HepG2 (cell line): ENCODE results near the gene RNF6. TPM values are rescaled to one million over a fixed set of nuclear protein-coding genes. Genes with fewer than 3 reads are reported as not detected.

Experiments
- ATAC-seq: fragments of 200-7000 bp; cut with Tn5 transposase; 3 replicates; pipeline ENCODE4 v1.9.1; 2020; ENCODE audit warnings: mild to moderate bottlenecking, moderate library complexity
- BruUV-seq: library from RNA; stranded (reverse); fragments of 400-500 nt; replicated peaks from 2 replicates; lab custom pipeline; 2021; lab: Mats Ljungman, UMichigan
- CTCF ChIA-PET: fragments of 300-600 bp; formaldehyde crosslinking; extraction: SDS; loops from one replicate; lab custom pipeline; 2021; ENCODE audit warnings: low total read pairs, inconsistent platforms, low intra/inter-chr PET ratio; lab: Yijun Ruan, JAX
- POLR2A ChIA-PET: fragments of 350-600 bp; sonication (Branson Sonifier 250); formaldehyde crosslinking; loops from one replicate; lab custom pipeline; 2020; ENCODE audit warnings: antibody characterized with exemption, inconsistent platforms; lab: Yijun Ruan, JAX
- DNase-seq: peaks from one replicate; pipeline ENCODE4 v3.0.0-alpha.2; 2015; ENCODE audit warnings: low spot score
- FAIRE-seq: peaks from 3 replicates; lab custom pipeline; 2011; peaks lifted over from hg19 to GRCh38; lab: Jason Lieb, UNC
- H2AFZ ChIP-seq: one replicate; pipeline ENCODE4 v1.6.1; 2011; ENCODE audit warnings: low read length, inconsistent platforms
- H3K27ac ChIP-seq: fragments of 300-600 bp; 3 replicates; pipeline ENCODE4 v1.8.0; 2011; ENCODE audit warnings: mixed run types, mild to moderate bottlenecking, mixed read lengths, low read length, inconsistent platforms; ENCODE audit not compliant: insufficient read depth; ENCODE audit errors: extremely low read length
- H3K27me3 ChIP-seq, 2 experiments: fragments of 200-600 bp in 1 of 2; 2 replicates in 1 of 2; 3 replicates in 1 of 2; pipeline versions ENCODE4 v1.6.0 to v1.8.0; 2011; ENCODE audit warnings: low read length in 2 of 2, mild to moderate bottlenecking in 2 of 2, moderate library complexity in 2 of 2, inconsistent platforms in 1 of 2; ENCODE audit not compliant: insufficient read depth in 2 of 2, control insufficient read depth in 1 of 2
- H3K36me3 ChIP-seq, 2 experiments: fragments of 200-600 bp in 1 of 2; replicated peaks in 1 of 2; 2 replicates in 1 of 2; 3 replicates in 1 of 2; pipeline versions ENCODE4 v1.5.1 to v1.8.0; 2011; ENCODE audit warnings: low read length in 2 of 2, inconsistent platforms in 1 of 2; ENCODE audit not compliant: insufficient read depth in 2 of 2, control insufficient read depth in 1 of 2
- H3K4me1 ChIP-seq: 2 replicates; pipeline ENCODE4 v1.5.1; 2012; ENCODE audit warnings: low read length, inconsistent platforms; ENCODE audit not compliant: insufficient read depth
- H3K4me2 ChIP-seq: 2 replicates; pipeline ENCODE4 v1.6.0; 2011; ENCODE audit warnings: low read depth, low read length, inconsistent platforms
- H3K4me3 ChIP-seq, 3 experiments: fragments of 200-600 bp in 1 of 3; sonication (generic), shearing (Covaris generic) in 1 of 3; replicated peaks in 1 of 3; 2 replicates each; pipeline ENCODE4 v1.5.1; 2011 to 2016; ENCODE audit warnings: low read length in 3 of 3, inconsistent platforms in 2 of 3, low read depth in 2 of 3, mild to moderate bottlenecking in 2 of 3, control low read depth in 1 of 3, mixed read lengths in 1 of 3; ENCODE audit not compliant: insufficient read depth in 1 of 3
- H3K79me2 ChIP-seq: one replicate; pipeline ENCODE4 v1.6.1; 2011; ENCODE audit warnings: low read length, inconsistent platforms; ENCODE audit not compliant: insufficient read depth
- H3K9ac ChIP-seq: 2 replicates; pipeline ENCODE4 v1.6.0; 2011; ENCODE audit warnings: mild to moderate bottlenecking, low read depth, low read length, inconsistent platforms; ENCODE audit not compliant: insufficient read depth
- H3K9me3 ChIP-seq: 2 replicates; pipeline ENCODE4 v1.5.1; 2012; ENCODE audit warnings: mild to moderate bottlenecking, low read length
- H4K20me1 ChIP-seq: 2 replicates; pipeline ENCODE4 v1.6.0; 2011; ENCODE audit warnings: inconsistent platforms, mild to moderate bottlenecking, low read length, moderate library complexity; ENCODE audit not compliant: insufficient read depth
- EP300 ChIP-seq, 3 experiments: sonication (generic) in 1 of 3; formaldehyde crosslinking in 1 of 3; IDR thresholded peaks; 2 replicates each; pipeline versions ENCODE4 v1.5.1 to v1.6.1; 2011 to 2020; ENCODE audit warnings: low read depth in 2 of 3, low read length in 2 of 3, borderline replicate concordance in 1 of 3, improper control_type of control experiment in 1 of 3, mild to moderate bottlenecking in 1 of 3, missing genetic modification reagents in 1 of 3, moderate library complexity in 1 of 3
- GLI4 ChIP-seq: sonication (generic); formaldehyde crosslinking; IDR thresholded peaks from 2 replicates; pipeline ENCODE4 v1.5.1; 2020; ENCODE audit warnings: missing genetic modification reagents, mild to moderate bottlenecking, moderate library complexity, borderline replicate concordance
- HIVEP1 ChIP-seq: sonication (generic); formaldehyde crosslinking; IDR thresholded peaks from 2 replicates; pipeline ENCODE4 v1.4.0; 2020; ENCODE audit warnings: mild to moderate bottlenecking, missing genetic modification reagents
- JUNB ChIP-seq: sonication (generic); formaldehyde crosslinking; IDR thresholded peaks from 2 replicates; pipeline ENCODE4 v1.8.0; 2022; ENCODE audit warnings: missing genetic modification reagents, mild to moderate bottlenecking, borderline replicate concordance
- SMC3 ChIP-seq: IDR thresholded peaks from 2 replicates; pipeline ENCODE4 v1.6.1; 2011; ENCODE audit warnings: low read length, improper control_type of control experiment
- TOPORS ChIP-seq: sonication (generic); formaldehyde crosslinking; IDR thresholded peaks from 2 replicates; pipeline ENCODE4 v1.8.0; 2023; ENCODE audit warnings: mild to moderate bottlenecking, missing genetic modification reagents
- ZNF619 ChIP-seq: sonication (generic); formaldehyde crosslinking; IDR thresholded peaks from 2 replicates; pipeline ENCODE4 v1.4.0; 2020; ENCODE audit warnings: mild to moderate bottlenecking, missing genetic modification reagents
- ZNF773 ChIP-seq: sonication (generic); formaldehyde crosslinking; IDR thresholded peaks from 2 replicates; pipeline ENCODE4 v1.4.0; 2020; ENCODE audit warnings: missing genetic modification reagents, borderline replicate concordance
- ZNF850 ChIP-seq: sonication (generic); formaldehyde crosslinking; conservative IDR thresholded peaks from 2 replicates; pipeline ENCODE4 v1.9.0; 2021; ENCODE audit warnings: mild to moderate bottlenecking, missing genetic modification reagents
- WGBS: methylation state at CpG from one replicate; pipeline ENCODE4 v1.1.6; 2017; ENCODE audit warnings: low lambda C conversion rate; 5-methylcytosine and 5-hydroxymethylcytosine counted together
- in situ Hi-C: cut with HindIII; loops from 2 replicates; pipeline ENCODE4 v1.10.0; 2017; ENCODE audit warnings: low pct_unique_long_range_greater_than_20kb; ENCODE audit not compliant: extremely low pct_ligation_motif_present
- intact Hi-C: fragments of 100-400 bp; cut with micrococcal nuclease; formaldehyde crosslinking; loops from one replicate; pipeline ENCODE4 v1.10.0; 2022; ENCODE audit not compliant: unreplicated experiment
- polyA plus RNA-seq, 8 experiments: library from polyadenylated mRNA; depleted of rRNA in 3 of 8; stranded (reverse) in 7 of 8; unstranded in 1 of 8; fragments of >200 nt; fragmentation: Illumina TruSeq in 4 of 8; extraction: Trizol in 4 of 8; gene quantifications; 2 replicates each; pipeline versions ENCODE4 v1.2.1 to v1.2.3, GENCODE V29; 2011 to 2016; ENCODE audit warnings: low read depth in 4 of 8, missing spikeins in 1 of 8, mixed read lengths in 1 of 8; ENCODE audit not compliant: insufficient read depth in 1 of 8
- total RNA-seq, 5 experiments: library from RNA; depleted of rRNA; stranded (reverse); fragments of >200 nt; fragmentation: Illumina TruSeq; extraction: Trizol; gene quantifications; 2 replicates each; pipeline ENCODE4 v1.2.3, GENCODE V29; 2016; ENCODE audit warnings: low read depth in 1 of 5
- TF ChIP-seq, protein P1 (sequence below): sonication (generic); formaldehyde crosslinking; IDR thresholded peaks from 2 replicates; pipeline ENCODE4 v1.4.0; 2020; ENCODE audit warnings: missing genetic modification reagents

RNF6 gene
- total and polyA plus RNA-seq, 2 of the 13 experiments (the other 11 are each of a cell fraction or from before 2014, with no cell fraction given), result 14.6 to 36.8 TPM

DNA sequence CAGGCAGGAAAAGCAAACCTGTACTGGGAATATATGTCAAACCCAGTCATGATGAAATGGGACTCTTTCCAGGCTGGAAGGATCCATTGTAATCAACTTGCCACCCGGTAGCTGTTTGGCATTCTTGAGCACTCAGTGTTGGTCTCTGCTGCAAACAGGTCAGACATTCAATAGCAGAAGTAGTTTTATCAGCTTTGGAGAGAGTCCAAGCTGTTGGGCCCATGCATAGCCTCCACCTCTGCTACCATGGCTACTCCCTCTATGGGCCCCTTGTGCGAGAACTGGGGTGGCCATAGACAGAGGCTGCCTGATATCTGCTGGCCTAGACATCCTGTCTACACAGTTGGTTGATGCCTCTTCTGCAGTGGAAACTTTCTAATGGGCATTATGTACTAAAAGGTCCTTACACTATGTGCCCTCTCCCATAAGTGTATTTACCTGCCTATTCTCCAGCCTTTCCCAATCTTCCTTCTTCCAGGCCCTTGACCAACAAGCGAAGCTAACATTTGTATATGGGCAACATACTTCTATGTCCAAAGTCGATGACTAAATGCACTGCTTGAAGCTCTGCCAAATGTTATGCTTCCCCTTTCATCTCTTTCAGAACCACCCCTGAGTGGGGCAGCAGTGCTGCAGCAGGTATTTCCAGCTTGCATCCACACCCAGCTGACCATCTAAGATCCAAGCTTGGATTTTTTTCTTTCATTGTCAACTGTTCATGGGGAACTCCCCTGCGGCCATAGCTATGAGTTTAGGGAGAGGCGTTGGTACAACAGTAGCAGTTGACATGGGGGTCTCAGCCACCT lies 5.3 kb upstream of the RNF6 start:
- BruUV-seq, result no TSS peak
- Histone ChIP-seq H4K20me1 (no peaks in the 10 kb centered on the region), H3K9me3 (no peaks in the 10 kb centered on the region), H3K79me2 (no peaks in the 10 kb centered on the region), H3K27ac (no peak overlapping the region), H3K4me2 (no peak overlapping the region), H3K4me3 (no peak overlapping the region), H3K27me3 (peaks cover 0 to 6% of the 10 kb centered on the region in 2 experiments; a peak in 1 of 5 replicates), H3K36me3 (no peaks in the 10 kb centered on the region), H2AFZ (no peak overlapping the region), H3K4me1 (peaks cover 11% of the 10 kb centered on the region), H3K9ac (no peak overlapping the region)
- CTCF ChIA-PET, result no interaction called here
- POLR2A ChIA-PET, result interaction anchor here (1.3 kb wide), 1 partner anchor 11 kb away, joined by 3 read pairs; no protein-coding TSS in a partner anchor
- ATAC-seq (no peak), FAIRE-seq (no peak), DNase-seq (no peak)
- intact Hi-C loops, result no loop called here
- in situ Hi-C loops, result no loop called here
- no peak for TF ChIP-seq ZNF850
- 40% methylated on average over 5 of the region's 6 CpGs for WGBS

DNA sequence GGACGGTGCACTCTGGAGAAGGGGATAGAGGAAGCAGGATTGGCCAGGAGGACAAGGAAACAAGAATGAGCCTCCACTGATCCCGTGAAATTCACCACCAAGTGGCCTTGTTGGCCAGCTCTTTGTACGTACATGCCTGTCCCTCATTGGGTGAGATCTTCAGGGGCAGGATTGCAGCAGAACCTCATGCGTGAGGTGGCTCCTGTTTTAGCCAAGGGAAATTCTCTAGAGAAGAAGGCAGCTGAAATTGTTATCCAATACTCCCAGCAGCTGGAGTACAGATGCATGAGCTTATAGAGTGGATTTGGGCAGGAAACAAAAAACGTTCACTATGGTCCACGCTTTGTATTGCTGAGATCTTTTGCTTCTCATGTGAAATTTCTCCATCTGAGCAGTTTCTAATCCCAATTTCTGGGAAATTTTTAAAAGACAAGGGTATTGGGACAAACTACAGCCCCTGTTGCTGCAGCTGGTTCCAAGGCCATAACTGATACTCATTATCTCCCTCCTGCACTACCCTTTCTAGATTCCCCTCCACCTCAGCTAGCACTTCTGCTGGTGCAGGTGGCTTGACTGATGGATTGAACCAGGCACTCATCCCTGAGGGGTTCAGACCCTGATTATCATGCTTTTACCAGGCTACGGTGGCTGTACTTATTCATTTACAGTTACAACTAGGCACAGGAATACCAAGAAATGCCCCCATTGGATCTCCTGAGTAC lies 3.9 kb upstream of the RNF6 start:
- no peak overlapping the region for H3K9ac ChIP-seq
- H2AFZ ChIP-seq, result peak overlapping the region; percentile 9
- H3K4me1 ChIP-seq, result peaks cover 11% of the 10 kb centered on the region
- in situ Hi-C loops (no loop called here), intact Hi-C loops (no loop called here)
- ATAC-seq (no peak), DNase-seq (no peak), FAIRE-seq (no peak)
- H3K27ac ChIP-seq, result no peak overlapping the region
- no TSS peak for BruUV-seq
- CTCF ChIA-PET, result no interaction called here
- no peak overlapping the region for H3K4me2 ChIP-seq
- H3K4me3 ChIP-seq, result no peak overlapping the region
- H3K36me3 ChIP-seq, result no peaks in the 10 kb centered on the region
- WGBS, result 28% methylated on average over 7 of the region's 7 CpGs
- no peaks in the 10 kb centered on the region for H4K20me1 ChIP-seq
- POLR2A ChIA-PET, result no interaction called here
- H3K27me3 ChIP-seq, result peaks cover 0 to 6% of the 10 kb centered on the region in 2 experiments; a peak in 1 of 5 replicates
- H3K79me2 ChIP-seq, result peaks cover 5% of the 10 kb centered on the region
- H3K9me3 ChIP-seq, result no peaks in the 10 kb centered on the region
- TF ChIP-seq, protein P1, sequence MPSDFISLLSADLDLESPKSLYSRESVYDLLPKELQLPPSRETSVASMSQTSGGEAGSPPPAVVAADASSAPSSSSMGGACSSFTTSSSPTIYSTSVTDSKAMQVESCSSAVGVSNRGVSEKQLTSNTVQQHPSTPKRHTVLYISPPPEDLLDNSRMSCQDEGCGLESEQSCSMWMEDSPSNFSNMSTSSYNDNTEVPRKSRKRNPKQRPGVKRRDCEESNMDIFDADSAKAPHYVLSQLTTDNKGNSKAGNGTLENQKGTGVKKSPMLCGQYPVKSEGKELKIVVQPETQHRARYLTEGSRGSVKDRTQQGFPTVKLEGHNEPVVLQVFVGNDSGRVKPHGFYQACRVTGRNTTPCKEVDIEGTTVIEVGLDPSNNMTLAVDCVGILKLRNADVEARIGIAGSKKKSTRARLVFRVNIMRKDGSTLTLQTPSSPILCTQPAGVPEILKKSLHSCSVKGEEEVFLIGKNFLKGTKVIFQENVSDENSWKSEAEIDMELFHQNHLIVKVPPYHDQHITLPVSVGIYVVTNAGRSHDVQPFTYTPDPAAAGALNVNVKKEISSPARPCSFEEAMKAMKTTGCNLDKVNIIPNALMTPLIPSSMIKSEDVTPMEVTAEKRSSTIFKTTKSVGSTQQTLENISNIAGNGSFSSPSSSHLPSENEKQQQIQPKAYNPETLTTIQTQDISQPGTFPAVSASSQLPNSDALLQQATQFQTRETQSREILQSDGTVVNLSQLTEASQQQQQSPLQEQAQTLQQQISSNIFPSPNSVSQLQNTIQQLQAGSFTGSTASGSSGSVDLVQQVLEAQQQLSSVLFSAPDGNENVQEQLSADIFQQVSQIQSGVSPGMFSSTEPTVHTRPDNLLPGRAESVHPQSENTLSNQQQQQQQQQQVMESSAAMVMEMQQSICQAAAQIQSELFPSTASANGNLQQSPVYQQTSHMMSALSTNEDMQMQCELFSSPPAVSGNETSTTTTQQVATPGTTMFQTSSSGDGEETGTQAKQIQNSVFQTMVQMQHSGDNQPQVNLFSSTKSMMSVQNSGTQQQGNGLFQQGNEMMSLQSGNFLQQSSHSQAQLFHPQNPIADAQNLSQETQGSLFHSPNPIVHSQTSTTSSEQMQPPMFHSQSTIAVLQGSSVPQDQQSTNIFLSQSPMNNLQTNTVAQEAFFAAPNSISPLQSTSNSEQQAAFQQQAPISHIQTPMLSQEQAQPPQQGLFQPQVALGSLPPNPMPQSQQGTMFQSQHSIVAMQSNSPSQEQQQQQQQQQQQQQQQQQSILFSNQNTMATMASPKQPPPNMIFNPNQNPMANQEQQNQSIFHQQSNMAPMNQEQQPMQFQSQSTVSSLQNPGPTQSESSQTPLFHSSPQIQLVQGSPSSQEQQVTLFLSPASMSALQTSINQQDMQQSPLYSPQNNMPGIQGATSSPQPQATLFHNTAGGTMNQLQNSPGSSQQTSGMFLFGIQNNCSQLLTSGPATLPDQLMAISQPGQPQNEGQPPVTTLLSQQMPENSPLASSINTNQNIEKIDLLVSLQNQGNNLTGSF (CRISPR knock-in tag), result no peak
- TF ChIP-seq ZNF773 (CRISPR knock-in tag) (no peak), SMC3 (no peak), TOPORS (CRISPR knock-in tag) (no peak), HIVEP1 (CRISPR knock-in tag) (no peak), JUNB (CRISPR knock-in tag) (no peak), ZNF619 (CRISPR knock-in tag) (no peak), EP300 (IDR thresholded peaks at IDR 0.05; ENCODE audit: low read depth in 2 of 2, low read length in 2 of 2) (no peak), EP300 (CRISPR knock-in tag; IDR thresholded peaks at IDR 0.05; ENCODE audit: borderline replicate concordance) (no peak), GLI4 (no peak)
